ENCODE results near the gene EHD2. TPM values are rescaled to one million over a fixed set of nuclear protein-coding genes. Genes with fewer than 3 reads are reported as not detected.

EHD2 gene
- total RNA-seq, 4 donors from 2014 or later: 149 to 383 (median 159) TPM

GRCh38 chr19:47676811-47677210, 36.4 kb upstream of the EHD2 start:
- 61 to 93% methylated on average over 2 of the region's 8 CpGs for WGBS, 2 donors (ENCODE audit: low coverage in 1 of 2)
- H3K9me3 ChIP-seq: no peaks in the 10 kb centered on the region
- H3K27me3 ChIP-seq: no peaks in the 10 kb centered on the region
- peaks cover 0 to 92% of the 10 kb centered on the region in 2 donors for H3K36me3 ChIP-seq
- no peak overlapping the region for H3K27ac ChIP-seq
- H3K4me3 ChIP-seq: no peak overlapping the region
- TF ChIP-seq EP300 (IDR thresholded peaks at IDR 0.05): no peak
- TF ChIP-seq POLR2AphosphoS5 (IDR thresholded peaks at IDR 0.05): no peak
- TF ChIP-seq POLR2A (IDR thresholded peaks at IDR 0.05): no peak
- TF ChIP-seq CTCF (IDR thresholded peaks at IDR 0.05): no peak
- H3K4me1 ChIP-seq: no peaks in the 10 kb centered on the region
- ATAC-seq: no peak

- Histone ChIP-seq H3K4me3 (no peak overlapping the region), H3K27me3 (no peaks in the 10 kb centered on the region), H3K9me3 (no peaks in the 10 kb centered on the region), H3K4me1 (no peaks in the 10 kb centered on the region), H3K27ac (no peak overlapping the region), H3K36me3 (peaks cover 0 to 84% of the 10 kb centered on the region in 2 donors)
- TF ChIP-seq CTCF (IDR thresholded peaks at IDR 0.05) (no peak), POLR2AphosphoS5 (IDR thresholded peaks at IDR 0.05) (no peak), EP300 (IDR thresholded peaks at IDR 0.05) (no peak), POLR2A (IDR thresholded peaks at IDR 0.05) (no peak)
- 70% methylated on average over 4 of the region's 30 CpGs; no CpG with 5 or more reads in 1 of the 2 donors for WGBS, 2 donors (ENCODE audit: low coverage in 1 of 2)
- peak; percentile 19 for ATAC-seq
Observed at GRCh38 chr19:47679251-47679900, 33.8 kb upstream of the EHD2 start.

GRCh38 chr19:47679922-47680857, 33.0 kb upstream of the EHD2 start:
- H3K9me3 ChIP-seq: no peaks in the 10 kb centered on the region
- WGBS, 2 donors (ENCODE audit: low coverage in 1 of 2): 89 to 95% methylated on average over 7 to 10 of the region's 90 CpGs
- no peak for ATAC-seq
- H3K27me3 ChIP-seq: no peaks in the 10 kb centered on the region
- no peak overlapping the region for H3K4me3 ChIP-seq
- H3K4me1 ChIP-seq: no peaks in the 10 kb centered on the region
- H3K27ac ChIP-seq: no peak overlapping the region
- TF ChIP-seq POLR2A (IDR thresholded peaks at IDR 0.05) (no peak), CTCF (IDR thresholded peaks at IDR 0.05) (no peak), EP300 (IDR thresholded peaks at IDR 0.05) (no peak), POLR2AphosphoS5 (IDR thresholded peaks at IDR 0.05) (no peak)
- peaks cover 0 to 84% of the 10 kb centered on the region in 2 donors for H3K36me3 ChIP-seq

GRCh38 chr19:47680858-47681332, 32.3 kb upstream of the EHD2 start:
- H3K9me3 ChIP-seq: no peaks in the 10 kb centered on the region
- ATAC-seq: no peak
- H3K27me3 ChIP-seq: no peaks in the 10 kb centered on the region
- H3K4me1 ChIP-seq: no peaks in the 10 kb centered on the region
- WGBS, 2 donors (ENCODE audit: low coverage in 1 of 2): no CpG with 5 or more reads among the region's 34 CpGs
- TF ChIP-seq POLR2AphosphoS5 (IDR thresholded peaks at IDR 0.05): no peak
- TF ChIP-seq POLR2A (IDR thresholded peaks at IDR 0.05): no peak
- no peak for TF ChIP-seq CTCF (IDR thresholded peaks at IDR 0.05)
- TF ChIP-seq EP300 (IDR thresholded peaks at IDR 0.05): no peak
- no peak overlapping the region for H3K4me3 ChIP-seq
- H3K27ac ChIP-seq: peak overlapping the region in 1 of 4 donors; percentile 16
- H3K36me3 ChIP-seq: peaks cover 0 to 84% of the 10 kb centered on the region in 2 donors

Measured in gastroesophageal sphincter (tissue), 4 donors.